Tibial artery (tissue), 4 donors: ENCODE results near the gene C11orf68.
A peak's percentile ranks its signal among the peaks of the same experiment; 100 is the strongest.

Source experiments
- DNase-seq, 2 donors: peaks; one replicate each; pipeline ENCODE4 v3.0.0-alpha.2; 2019
- H3K27ac ChIP-seq, 2 donors: fragments of 200-600 bp; sonication (generic) in 1 of 2; 1 replicate in 1 of 2; 2 replicates in 1 of 2; pipeline ENCODE4 v1.5.1; 2018 to 2019; ENCODE audit warnings: mild to moderate bottlenecking in 1 of 2
- H3K27me3 ChIP-seq, 2 donors: fragments of 200-600 bp; sonication (generic) in 1 of 2; one replicate each; pipeline versions ENCODE4 v1.5.1 to v1.6.0; 2016 to 2019
- H3K36me3 ChIP-seq, 3 donors: fragments of 200-600 bp; sonication (generic) in 2 of 3; one replicate each; pipeline ENCODE4 v1.5.1; 2016 to 2019; ENCODE audit warnings: mild to moderate bottlenecking in 2 of 3
- H3K4me1 ChIP-seq, 4 donors: fragments of 200-600 bp; sonication (generic) in 2 of 4; 1 replicate in 3 of 4; 2 replicates in 1 of 4; pipeline ENCODE4 v1.5.1; 2016 to 2019
- H3K4me3 ChIP-seq, 2 donors: fragments of 200-600 bp; sonication (generic) in 1 of 2; 1 replicate in 1 of 2; 2 replicates in 1 of 2; pipeline ENCODE4 v1.5.1; 2018 to 2019; ENCODE audit warnings: mild to moderate bottlenecking in 2 of 2
- H3K9me3 ChIP-seq, 3 donors: fragments of 200-600 bp; sonication (generic) in 1 of 3; one replicate each; pipeline ENCODE4 v1.5.1; 2016 to 2019
- intact Hi-C: fragments of 100-400 bp; cut with DNase I; formaldehyde crosslinking; loops from one replicate; pipeline ENCODE4 v1.15.0; 2023; ENCODE audit warnings: low total_unique reads
- TF ChIP-seq, protein P1 (sequence below), 2 experiments: fragments of 200-600 bp in 1 of 2; fragments of 450-650 bp in 1 of 2; IDR thresholded peaks; one replicate each; pipeline ENCODE4 v1.5.1; 2017 to 2019; ENCODE audit warnings: antibody characterized with exemption in 2 of 2, mild to moderate bottlenecking in 1 of 2, moderate library complexity in 1 of 2

The C11orf68 gene

DNA sequence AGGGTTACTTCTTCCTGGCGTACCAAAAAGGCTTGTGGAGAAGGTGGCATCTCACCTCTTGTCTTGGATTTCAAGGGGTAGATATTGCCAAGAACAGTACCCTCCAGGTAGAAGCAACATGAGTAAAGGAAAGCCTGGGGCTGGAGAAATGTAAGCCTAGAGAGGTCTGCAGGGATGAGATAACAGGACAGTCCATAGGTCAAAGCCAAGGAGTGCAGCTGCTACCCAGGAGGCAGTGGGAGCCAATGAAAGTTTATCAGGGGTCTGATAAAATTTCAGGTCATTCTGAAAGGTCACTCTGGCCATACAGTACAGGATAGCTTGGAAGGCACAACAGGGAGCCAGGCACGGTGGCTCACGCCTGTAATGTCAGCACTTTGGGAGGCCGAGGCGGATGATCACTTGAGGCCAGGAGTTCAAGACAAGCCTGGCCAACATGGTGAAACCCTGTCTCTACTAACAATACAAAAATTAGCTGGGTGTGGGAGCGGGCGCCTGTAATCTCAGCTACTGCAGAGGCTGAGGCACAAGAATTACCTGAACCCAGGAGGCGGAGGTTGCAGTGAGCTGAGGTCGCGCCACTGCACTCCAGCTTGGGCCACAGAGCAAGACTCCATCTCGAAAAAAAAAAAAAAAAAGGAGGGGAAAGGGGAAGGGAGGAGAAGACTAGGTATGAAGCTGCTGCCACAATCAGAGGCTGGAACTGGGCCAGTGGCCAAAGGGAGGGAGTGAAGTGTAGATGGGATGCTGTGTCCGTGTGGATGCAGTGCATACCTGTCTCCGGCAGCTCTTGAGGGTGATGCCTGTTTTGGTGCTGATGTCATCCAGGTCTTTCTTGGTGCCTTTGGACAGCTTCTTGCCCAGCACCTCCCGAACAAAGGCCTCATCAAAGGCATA, 31.8 kb downstream of the C11orf68 start:
- Histone ChIP-seq H3K4me1 (peaks cover 4 to 61% (median 41%) of the 10 kb centered on the region in 4 donors), H3K27me3 (no peaks in the 10 kb centered on the region), H3K27ac (peak overlapping the region; percentile 93 to 95), H3K9me3 (no peaks in the 10 kb centered on the region), H3K36me3 (peaks cover 15 to 46% (median 26%) of the 10 kb centered on the region in 3 donors), H3K4me3 (peak overlapping the region; percentile 61 to 83)
- TF ChIP-seq, protein P1, sequence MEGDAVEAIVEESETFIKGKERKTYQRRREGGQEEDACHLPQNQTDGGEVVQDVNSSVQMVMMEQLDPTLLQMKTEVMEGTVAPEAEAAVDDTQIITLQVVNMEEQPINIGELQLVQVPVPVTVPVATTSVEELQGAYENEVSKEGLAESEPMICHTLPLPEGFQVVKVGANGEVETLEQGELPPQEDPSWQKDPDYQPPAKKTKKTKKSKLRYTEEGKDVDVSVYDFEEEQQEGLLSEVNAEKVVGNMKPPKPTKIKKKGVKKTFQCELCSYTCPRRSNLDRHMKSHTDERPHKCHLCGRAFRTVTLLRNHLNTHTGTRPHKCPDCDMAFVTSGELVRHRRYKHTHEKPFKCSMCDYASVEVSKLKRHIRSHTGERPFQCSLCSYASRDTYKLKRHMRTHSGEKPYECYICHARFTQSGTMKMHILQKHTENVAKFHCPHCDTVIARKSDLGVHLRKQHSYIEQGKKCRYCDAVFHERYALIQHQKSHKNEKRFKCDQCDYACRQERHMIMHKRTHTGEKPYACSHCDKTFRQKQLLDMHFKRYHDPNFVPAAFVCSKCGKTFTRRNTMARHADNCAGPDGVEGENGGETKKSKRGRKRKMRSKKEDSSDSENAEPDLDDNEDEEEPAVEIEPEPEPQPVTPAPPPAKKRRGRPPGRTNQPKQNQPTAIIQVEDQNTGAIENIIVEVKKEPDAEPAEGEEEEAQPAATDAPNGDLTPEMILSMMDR (IDR thresholded peaks at IDR 0.05), result no peak
- intact Hi-C loops, result no loop called here
- DNase-seq, result no peak

DNA sequence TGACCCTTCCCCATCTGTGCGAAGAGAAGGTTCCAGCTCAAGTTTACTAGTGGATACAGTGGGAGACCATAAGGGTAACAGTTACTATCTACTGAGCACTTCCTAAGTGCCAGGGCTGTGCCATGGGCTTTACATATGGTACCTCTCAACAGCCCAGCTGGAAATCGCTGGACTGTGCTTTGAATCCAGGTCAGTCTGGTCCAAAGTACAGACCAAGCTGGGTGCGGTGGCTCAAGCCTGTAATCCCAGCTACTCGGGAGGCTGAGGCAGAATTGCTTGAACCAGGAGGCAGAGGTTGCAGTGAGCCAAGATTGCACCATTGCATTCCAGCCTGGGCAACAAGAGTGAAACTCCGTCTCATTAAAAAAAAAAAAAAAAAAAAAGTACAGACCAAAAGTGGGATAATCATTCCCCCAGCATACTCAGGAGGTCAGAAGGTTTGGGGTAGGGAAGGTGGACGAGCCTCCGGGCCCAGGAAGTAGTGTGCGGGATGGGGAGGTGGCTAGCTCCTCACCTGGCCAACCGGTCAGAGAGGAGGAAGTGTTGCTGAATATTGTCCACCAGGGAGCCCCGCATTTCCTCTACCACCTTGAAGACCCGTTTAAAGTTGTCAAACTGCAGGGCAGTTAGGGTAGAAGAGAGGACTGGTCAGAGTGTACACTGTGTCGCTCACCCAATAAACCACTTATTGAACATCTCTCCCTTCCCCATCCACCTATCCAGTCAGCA, 32.9 kb downstream of the C11orf68 start:
- H3K4me1 ChIP-seq, result peaks cover 0 to 50% (median 31%) of the 10 kb centered on the region in 4 donors
- no peak for DNase-seq
- H3K27me3 ChIP-seq, result no peaks in the 10 kb centered on the region
- peaks cover 15 to 48% (median 26%) of the 10 kb centered on the region in 3 donors for H3K36me3 ChIP-seq
- H3K27ac ChIP-seq, result no peak overlapping the region
- H3K4me3 ChIP-seq, result no peak overlapping the region
- TF ChIP-seq, protein P1 (IDR thresholded peaks at IDR 0.05), result no peak
- intact Hi-C loops, result loop anchor here (2.0 kb wide), 1 partner anchor 103 kb away; no protein-coding TSS in a partner anchor
- H3K9me3 ChIP-seq, result no peaks in the 10 kb centered on the region

DNA sequence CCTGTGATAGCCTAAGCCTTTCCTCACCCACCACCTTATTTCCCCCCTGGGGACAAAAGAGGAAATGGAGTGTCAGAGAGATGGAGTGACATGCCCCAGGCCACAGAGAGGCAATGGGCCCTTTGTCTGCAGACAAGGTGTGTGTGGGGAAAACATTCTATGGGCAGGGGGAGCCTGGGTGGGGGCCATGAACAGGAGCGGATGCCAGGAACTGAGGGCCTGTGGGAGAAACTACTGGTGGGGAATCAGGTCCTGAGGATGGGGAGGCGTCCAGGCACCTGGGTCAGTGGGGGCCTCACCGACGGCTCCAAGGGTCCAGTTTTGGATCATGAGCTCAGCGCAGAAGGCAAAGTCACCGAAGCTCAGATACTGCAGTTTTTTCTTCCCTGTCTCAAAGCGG, 33.6 kb downstream of the C11orf68 start:
- peak overlapping the region in 1 of 2 donors; percentile 41 for H3K27ac ChIP-seq
- H3K4me1 ChIP-seq, result peaks cover 0 to 43% (median 31%) of the 10 kb centered on the region in 4 donors

DNA sequence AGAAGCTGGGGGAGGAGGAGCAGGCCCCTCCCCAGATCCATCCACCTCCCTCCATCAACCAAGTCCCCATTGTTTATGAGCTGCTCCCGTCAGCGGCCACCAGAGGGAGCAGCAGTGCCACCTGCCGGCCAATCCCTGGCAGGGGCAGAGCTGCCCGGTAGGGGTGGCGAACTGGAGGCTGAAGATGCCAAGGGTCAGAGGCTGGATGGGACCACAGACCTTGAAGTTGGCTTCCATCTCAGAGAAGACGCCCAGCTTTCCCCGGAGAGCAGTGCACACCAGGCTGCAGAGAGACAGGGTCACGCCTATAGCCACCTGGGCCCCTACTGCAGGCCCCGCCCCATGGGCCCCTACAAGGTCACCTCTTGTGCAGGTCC, 34.2 kb downstream of the C11orf68 start:
- intact Hi-C loops, result loop anchor here (2.0 kb wide), 1 partner anchor 104 kb away; no protein-coding TSS in a partner anchor
- peaks cover 0 to 38% (median 26%) of the 10 kb centered on the region in 4 donors for H3K4me1 ChIP-seq
- peak overlapping the region in 1 of 2 donors; percentile 41 for H3K27ac ChIP-seq
- H3K27me3 ChIP-seq, result no peaks in the 10 kb centered on the region
- DNase-seq, result peak; percentile 64 to 84
- H3K36me3 ChIP-seq, result peaks cover 15 to 48% (median 26%) of the 10 kb centered on the region in 3 donors
- TF ChIP-seq, protein P1 (IDR thresholded peaks at IDR 0.05), result peak; percentile 98 to 99
- no peak overlapping the region for H3K4me3 ChIP-seq
- H3K9me3 ChIP-seq, result no peaks in the 10 kb centered on the region

More for the DNA sequence above, 33.6 kb downstream of the C11orf68 start:
- no peak for DNase-seq
- H3K9me3 ChIP-seq, result no peaks in the 10 kb centered on the region
- TF ChIP-seq, protein P1 (IDR thresholded peaks at IDR 0.05), result no peak
- H3K4me3 ChIP-seq, result no peak overlapping the region
- intact Hi-C loops, result loop anchor here (2.0 kb wide), 1 partner anchor 104 kb away; no protein-coding TSS in a partner anchor
- peaks cover 15 to 48% (median 26%) of the 10 kb centered on the region in 3 donors for H3K36me3 ChIP-seq
- H3K27me3 ChIP-seq, result no peaks in the 10 kb centered on the region
